Right ventricle myocardium superior (tissue), 1 donor: ENCODE data around the gene GATA5. TPM values are rescaled to one million over a fixed set of nuclear protein-coding genes. Genes with fewer than 3 reads are reported as not detected.

Experiments used
- ATAC-seq: fragments of 200-7000 bp; cut with Tn5 transposase; one replicate; pipeline ENCODE4 v1.9.1; 2020; ENCODE audit warnings: mild to moderate bottlenecking; ENCODE audit not compliant: poor library complexity
- DNase-seq: peaks from one replicate; pipeline ENCODE4 v3.0.0-alpha.2; 2020
- intact Hi-C: fragments of 100-400 bp; cut with DNase I; formaldehyde crosslinking; loops from one replicate; pipeline ENCODE4 v1.11.2; 2022
- total RNA-seq: library from RNA; stranded (reverse); fragmentation: NEBNext Ultra II Directional; extraction: Animal tissue kit (Norgen Biotek cat#: 25700); gene quantifications from one replicate; pipeline ENCODE4 v1.2.1, GENCODE V29; 2021
- donor health status: DM: no; HTN: yes; CAD: no; lungs with severe emphysema.

GATA5 gene
- total RNA-seq, 1 donor from 2014 or later: 1.7 TPM

- intact Hi-C loops: no loop called here
- ATAC-seq: no peak
- no peak for DNase-seq
These were observed 61.8 kb downstream of the GATA5 start for GRCh38 chr20:62413896-62414481.

Other genes with a start within 250 kb of the GATA5 start
- 52.3 TPM for gene OSBPL2, start 237.5 kb downstream of the GATA5 start, total RNA-seq
- gene ADRM1, start 173.0 kb downstream of the GATA5 start, total RNA-seq: 68.5 TPM
- gene LAMA5, start 108.7 kb downstream of the GATA5 start, total RNA-seq: 79.6 TPM
- gene RPS21, start 88.9 kb downstream of the GATA5 start, total RNA-seq: 732 TPM
- 15.0 TPM for gene CABLES2, start 68.7 kb downstream of the GATA5 start, total RNA-seq
- gene RBBP8NL, start 48.5 kb downstream of the GATA5 start, total RNA-seq: not detected
- 12.1 TPM for gene SLCO4A1, start 166.5 kb upstream of the GATA5 start, total RNA-seq
- gene NTSR1, start 232.8 kb upstream of the GATA5 start, total RNA-seq: not detected